NT2/D1 (cell line): ENCODE measurements around the gene MVK.

Experiments used
- DNase-seq: peaks from one replicate; pipeline ENCODE4 v3.0.0-alpha.2; 2011; ENCODE audit warnings: low read depth, low spot score
- H3K27me3 ChIP-seq: 2 replicates; pipeline ENCODE4 v1.6.0; 2011; ENCODE audit warnings: mild to moderate bottlenecking; ENCODE audit not compliant: insufficient read length, insufficient read depth
- H3K36me3 ChIP-seq: 2 replicates; pipeline ENCODE4 v1.6.1; 2011; ENCODE audit warnings: mild to moderate bottlenecking, low read length, mixed read lengths; ENCODE audit not compliant: insufficient read depth, insufficient read length
- H3K4me1 ChIP-seq: 2 replicates; pipeline ENCODE4 v1.5.1; 2011; ENCODE audit not compliant: insufficient read depth, insufficient read length
- H3K4me3 ChIP-seq: 2 replicates; pipeline ENCODE4 v1.5.1; 2011; ENCODE audit warnings: low read depth; ENCODE audit not compliant: insufficient read length
- H3K9ac ChIP-seq: 2 replicates; pipeline ENCODE4 v1.6.0; 2011; ENCODE audit warnings: low read depth; ENCODE audit not compliant: insufficient read length
- H3K9me3 ChIP-seq: 2 replicates; pipeline ENCODE4 v1.5.1; 2011; ENCODE audit warnings: mild to moderate bottlenecking, low read length; ENCODE audit not compliant: insufficient read depth
- SUZ12 ChIP-seq: IDR thresholded peaks from 2 replicates; pipeline ENCODE4 v1.6.1; 2011; ENCODE audit not compliant: insufficient read length, insufficient read depth; ENCODE audit errors: extremely low read depth
- YY1 ChIP-seq: IDR thresholded peaks from 2 replicates; pipeline ENCODE4 v1.6.1; 2011; ENCODE audit not compliant: insufficient read length, insufficient read depth
- ZNF274 ChIP-seq: IDR thresholded peaks from 2 replicates; pipeline ENCODE4 v1.6.1; 2011; ENCODE audit warnings: mild to moderate bottlenecking, low read depth, low read length

Gene MVK

GRCh38 chr12:109645708-109646107 is 72.1 kb downstream of the MVK start:
- Histone ChIP-seq H3K36me3 (no peaks in the 10 kb centered on the region), H3K4me1 (peaks cover 3% of the 10 kb centered on the region), H3K4me3 (no peak overlapping the region), H3K27me3 (no peaks in the 10 kb centered on the region), H3K9me3 (no peaks in the 10 kb centered on the region), H3K9ac (no peak overlapping the region)
- TF ChIP-seq ZNF274, result no peak
- TF ChIP-seq SUZ12, result no peak
- TF ChIP-seq YY1, result no peak
- no peak for DNase-seq
